Superior temporal gyrus (tissue), 1 donor: Measurements from ENCODE around the gene TTC39A.
"Not testable (repeated sequence)": the region's sequence is repeated elsewhere in the genome, so short reads cannot be mapped to it uniquely, and the experiment has no call there.

Experiments used
- DNase-seq: peaks from one replicate; pipeline ENCODE4 v3.0.0-alpha.2; 2016; ENCODE audit errors: extremely low spot score

TTC39A gene

GRCh38 chr1:51336711-51337110, 6.3 kb upstream of the TTC39A start:
- no peak for DNase-seq

GRCh38 chr1:51336004-51336403, 5.6 kb upstream of the TTC39A start:
- no peak for DNase-seq

- peak; percentile 22 for DNase-seq
Measured at GRCh38 chr1:51331206-51332100, 1.1 kb upstream of the TTC39A start.

GRCh38 chr1:51329443-51330325, 678 bp downstream of the TTC39A start:
- DNase-seq = no peak

- DNase-seq = no peak
Measured at GRCh38 chr1:51328926-51329325, 1.4 kb downstream of the TTC39A start.

GRCh38 chr1:51328279-51328678, 2.1 kb downstream of the TTC39A start:
- DNase-seq = no peak

- peak; percentile 19 for DNase-seq
Measured at GRCh38 chr1:51327386-51327785, 3.0 kb downstream of the TTC39A start.

- no peak for DNase-seq
Measured at GRCh38 chr1:51326839-51327238, 3.5 kb downstream of the TTC39A start.

GRCh38 chr1:51325878-51326755, 4.2 kb downstream of the TTC39A start:
- no peak for DNase-seq

- DNase-seq = no peak
Measured at GRCh38 chr1:51325391-51325790, 5.0 kb downstream of the TTC39A start.

GRCh38 chr1:51325011-51325385, 5.4 kb downstream of the TTC39A start:
- DNase-seq = not testable (repeated sequence)

GRCh38 chr1:51324251-51325010, 5.9 kb downstream of the TTC39A start:
- DNase-seq = no peak

- no peak for DNase-seq
Measured at GRCh38 chr1:51323778-51324177, 6.6 kb downstream of the TTC39A start.

GRCh38 chr1:51322417-51323101, 7.8 kb downstream of the TTC39A start:
- no peak for DNase-seq

GRCh38 chr1:51321924-51322280, 8.5 kb downstream of the TTC39A start:
- no peak for DNase-seq

- DNase-seq = no peak
Measured at GRCh38 chr1:51320967-51321923, 9.1 kb downstream of the TTC39A start.

- DNase-seq = no peak
Measured at GRCh38 chr1:51317798-51318197, 12.6 kb downstream of the TTC39A start.

- no peak for DNase-seq
Measured at GRCh38 chr1:51316846-51317120, 13.6 kb downstream of the TTC39A start.

GRCh38 chr1:51316113-51316845, 14.1 kb downstream of the TTC39A start:
- no peak for DNase-seq
